Immature natural killer cell (primary cell): ENCODE data around the gene PPP1R2C. TPM values are rescaled to one million over a fixed set of nuclear protein-coding genes. Genes with fewer than 3 reads are reported as not detected.

Experiments
- DNase-seq, 3 donors: peaks; one replicate each; pipeline ENCODE4 v3.0.0; 2022; ENCODE audit warnings: mixed read lengths in 1 of 3
- H3K27ac Mint-ChIP-seq, 6 donors: one replicate each; pipeline ENCODE4 v1.8.0; 2020; ENCODE audit warnings: mixed read lengths in 6 of 6, mild to moderate bottlenecking in 5 of 6, inconsistent platforms in 4 of 6, moderate library complexity in 3 of 6
- H3K27me3 Mint-ChIP-seq, 3 donors: one replicate each; pipeline ENCODE4 v1.8.0; 2020 to 2021; ENCODE audit warnings: low read depth in 3 of 3, mild to moderate bottlenecking in 3 of 3, mixed read lengths in 3 of 3, moderate library complexity in 3 of 3, inconsistent platforms in 1 of 3
- H3K36me3 Mint-ChIP-seq, 3 donors: one replicate each; pipeline ENCODE4 v1.8.0; 2020; ENCODE audit warnings: mixed read lengths in 3 of 3, inconsistent platforms in 2 of 3, mild to moderate bottlenecking in 2 of 3
- H3K4me1 Mint-ChIP-seq, 2 donors: one replicate each; pipeline ENCODE4 v1.8.0; 2020; ENCODE audit warnings: inconsistent platforms in 2 of 2, mild to moderate bottlenecking in 2 of 2, mixed read lengths in 2 of 2, moderate library complexity in 1 of 2
- H3K4me3 Mint-ChIP-seq, 5 donors: one replicate each; pipeline ENCODE4 v1.8.0; 2020; ENCODE audit warnings: mild to moderate bottlenecking in 5 of 5, mixed read lengths in 5 of 5, inconsistent platforms in 3 of 5, moderate library complexity in 3 of 5
- H3K9me3 Mint-ChIP-seq, 6 donors: one replicate each; pipeline ENCODE4 v1.8.0; 2020; ENCODE audit warnings: mild to moderate bottlenecking in 6 of 6, mixed read lengths in 6 of 6, inconsistent platforms in 4 of 6, moderate library complexity in 3 of 6
- polyA plus RNA-seq, 3 donors: library from polyadenylated mRNA; unstranded; fragments of 300-500 nt; fragmentation: Illumina TruSeq; gene quantifications; one replicate each; pipeline ENCODE4 v1.2.3, GENCODE V29; 2021

The PPP1R2C gene
- polyA plus RNA-seq, 3 donors from 2014 or later, result 0.24 TPM; not detected in 2

DNA sequence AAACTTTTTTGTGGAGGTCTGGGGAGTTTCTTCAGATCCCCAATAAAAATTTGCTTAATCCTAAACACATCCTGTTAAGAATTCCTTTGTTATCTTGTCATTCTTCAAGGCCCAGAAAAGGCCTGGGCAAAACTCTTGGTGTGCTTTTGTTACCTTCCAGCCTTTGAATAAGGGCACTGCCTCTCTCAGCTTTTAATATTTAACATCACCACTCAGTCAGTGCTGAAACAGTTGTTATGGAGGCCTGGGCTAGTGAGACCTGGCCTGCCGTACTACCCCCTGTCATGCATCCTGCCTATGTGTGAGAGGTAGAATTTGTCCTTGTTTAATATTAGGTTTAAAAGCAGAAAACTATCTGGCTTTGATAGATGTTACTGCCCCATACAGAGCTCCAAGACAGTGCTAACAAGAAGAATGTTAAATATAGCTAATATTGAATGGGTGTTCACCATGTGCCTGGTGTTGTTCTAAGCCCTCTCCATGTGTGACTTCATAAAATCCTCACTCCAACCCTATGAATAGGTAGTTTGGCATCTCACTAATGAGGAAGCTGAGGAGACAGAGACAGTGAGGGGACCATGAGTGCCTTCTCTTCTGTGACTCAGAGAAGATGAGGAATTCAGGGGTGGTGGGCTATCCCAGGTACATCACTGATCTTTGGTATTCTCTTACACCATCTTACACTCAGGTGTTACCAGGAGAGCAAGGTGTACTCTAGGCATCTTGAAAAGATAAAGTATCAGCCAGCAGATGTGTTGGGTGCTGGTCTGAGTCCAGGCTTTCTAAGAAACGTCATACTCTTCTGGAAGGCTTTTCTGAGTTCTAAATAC lies 6.2 kb downstream of the PPP1R2C start:
- Mint-ChIP-seq H3K4me1 (no peaks in the 10 kb centered on the region), H3K27ac (no peak overlapping the region), H3K9me3 (peaks cover 0 to 2% (median 0%) of the 10 kb centered on the region in 6 donors), H3K36me3 (no peaks in the 10 kb centered on the region), H3K27me3 (peaks cover 0 to 2% (median 0%) of the 10 kb centered on the region in 3 donors), H3K4me3 (no peak overlapping the region)
- no peak for DNase-seq

DNA sequence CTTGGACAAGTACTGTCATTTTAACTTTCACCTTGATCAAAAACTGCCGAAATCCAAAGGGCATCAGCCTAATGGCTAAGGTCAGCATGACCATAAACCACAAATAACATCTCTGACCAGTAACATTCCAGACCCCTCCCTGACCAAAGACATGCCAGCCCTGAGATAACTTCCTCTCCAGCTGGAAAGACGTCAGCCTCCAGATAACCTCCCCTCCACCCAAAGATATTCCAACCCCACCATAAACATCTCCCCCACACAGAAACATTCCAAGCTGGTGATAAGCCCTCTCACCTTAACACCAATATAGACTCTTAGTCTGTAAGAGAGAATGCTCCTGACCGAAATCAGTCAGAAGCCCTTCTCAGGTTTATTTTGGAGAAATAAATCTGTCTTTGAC lies 7.4 kb downstream of the PPP1R2C start:
- Mint-ChIP-seq H3K27me3 (peaks cover 0 to 2% (median 2%) of the 10 kb centered on the region in 3 donors), H3K4me3 (no peak overlapping the region), H3K27ac (no peak overlapping the region), H3K9me3 (peaks cover 0 to 4% (median 0%) of the 10 kb centered on the region in 6 donors), H3K36me3 (no peaks in the 10 kb centered on the region), H3K4me1 (no peaks in the 10 kb centered on the region)
- no peak for DNase-seq

DNA sequence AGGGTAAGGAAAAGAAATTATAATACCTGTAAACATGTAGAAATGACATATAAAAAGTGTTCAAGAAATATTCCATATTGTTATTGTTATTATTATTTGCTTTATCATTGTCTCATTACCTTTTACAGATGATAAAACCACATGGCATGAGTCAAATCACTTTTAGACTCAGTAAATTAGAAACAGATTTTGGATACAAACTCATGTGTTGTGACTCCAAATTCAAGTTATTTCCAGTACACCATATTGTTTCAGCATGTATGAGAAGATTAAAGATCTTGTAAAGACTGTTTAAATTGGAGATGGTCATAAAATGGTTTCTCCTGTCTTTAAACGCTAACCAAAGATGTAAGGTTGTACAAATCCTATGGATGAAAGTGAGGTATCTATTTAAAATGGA lies 18.1 kb downstream of the PPP1R2C start:
- Mint-ChIP-seq H3K36me3 (peaks cover 0 to 4% (median 0%) of the 10 kb centered on the region in 3 donors), H3K4me1 (no peaks in the 10 kb centered on the region), H3K9me3 (peaks cover 0 to 1% (median 0%) of the 10 kb centered on the region in 6 donors), H3K4me3 (no peak overlapping the region), H3K27ac (no peak overlapping the region), H3K27me3 (peaks cover 0 to 2% (median 0%) of the 10 kb centered on the region in 3 donors)
- DNase-seq, result no peak

DNA sequence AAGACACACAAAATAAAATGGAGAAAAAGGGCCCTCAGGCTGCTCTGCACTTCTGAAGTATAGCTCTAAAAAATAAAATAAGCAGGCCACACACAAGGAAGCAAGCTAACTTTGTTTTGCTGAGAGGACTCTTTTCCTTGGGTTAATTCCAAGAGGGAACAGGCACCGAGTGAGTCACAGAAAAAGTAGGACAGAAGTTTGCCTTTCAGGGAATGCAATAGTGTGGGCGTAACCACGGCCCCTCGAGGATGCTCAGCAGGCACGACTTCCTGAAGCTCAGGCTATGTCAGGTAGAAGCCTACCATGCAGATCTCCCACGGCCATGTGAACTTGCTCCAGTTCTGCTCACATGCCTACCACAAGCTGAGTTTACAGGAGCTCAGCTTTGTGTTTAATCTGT lies 22.1 kb downstream of the PPP1R2C start:
- H3K27me3 Mint-ChIP-seq, result peaks cover 0 to 4% (median 0%) of the 10 kb centered on the region in 3 donors
- no peak for DNase-seq
- H3K4me1 Mint-ChIP-seq, result no peaks in the 10 kb centered on the region
- no peaks in the 10 kb centered on the region for H3K36me3 Mint-ChIP-seq
- no peaks in the 10 kb centered on the region for H3K9me3 Mint-ChIP-seq
- no peak overlapping the region for H3K4me3 Mint-ChIP-seq
- H3K27ac Mint-ChIP-seq, result no peak overlapping the region

DNA sequence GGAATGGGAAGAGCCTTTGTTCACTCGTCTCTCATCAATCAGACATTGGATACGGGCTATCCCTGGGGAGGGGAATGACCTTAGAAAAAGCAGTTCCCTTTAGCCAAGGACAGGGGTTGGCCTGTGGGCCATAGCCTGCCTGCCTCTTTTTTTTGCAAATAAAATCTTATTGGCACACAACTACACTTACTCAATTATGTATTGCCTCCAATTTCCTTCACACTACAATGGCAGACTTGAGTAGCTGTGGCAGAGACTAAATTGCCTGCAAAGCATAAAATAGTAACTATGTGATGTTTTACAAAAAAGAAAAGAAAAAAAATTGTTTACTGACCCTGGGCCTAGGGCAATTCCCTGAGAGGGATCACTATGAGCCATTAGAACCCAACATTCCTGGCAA lies 23.4 kb downstream of the PPP1R2C start:
- DNase-seq, result no peak
- no peaks in the 10 kb centered on the region for H3K4me1 Mint-ChIP-seq
- no peaks in the 10 kb centered on the region for H3K9me3 Mint-ChIP-seq
- H3K36me3 Mint-ChIP-seq, result no peaks in the 10 kb centered on the region
- H3K27ac Mint-ChIP-seq, result no peak overlapping the region
- peaks cover 0 to 4% (median 0%) of the 10 kb centered on the region in 3 donors for H3K27me3 Mint-ChIP-seq
- no peak overlapping the region for H3K4me3 Mint-ChIP-seq

DNA sequence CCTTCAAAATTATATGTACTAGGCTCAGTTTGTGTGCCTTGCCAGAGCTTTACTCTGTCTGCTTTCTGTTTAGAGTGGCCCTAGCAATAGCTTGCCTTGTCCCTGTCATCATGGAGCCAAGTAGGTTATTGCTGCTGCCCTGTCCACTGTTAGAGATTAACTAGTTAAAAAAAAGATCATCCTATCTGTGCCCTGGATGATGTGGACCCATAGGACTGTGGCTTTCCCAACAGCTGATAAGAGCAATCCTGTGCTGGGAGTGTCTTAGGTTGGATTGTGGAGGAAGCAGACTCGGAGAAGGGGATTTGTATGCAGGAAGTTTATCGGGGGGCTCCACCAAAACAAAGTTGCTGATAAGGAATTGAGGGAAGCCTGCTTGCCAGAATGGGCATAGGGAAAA lies 23.8 kb downstream of the PPP1R2C start:
- Mint-ChIP-seq H3K4me1 (no peaks in the 10 kb centered on the region), H3K27ac (no peak overlapping the region), H3K4me3 (no peak overlapping the region), H3K27me3 (peaks cover 0 to 4% (median 1%) of the 10 kb centered on the region in 3 donors), H3K9me3 (no peaks in the 10 kb centered on the region), H3K36me3 (no peaks in the 10 kb centered on the region)
- DNase-seq, result no peak

DNA sequence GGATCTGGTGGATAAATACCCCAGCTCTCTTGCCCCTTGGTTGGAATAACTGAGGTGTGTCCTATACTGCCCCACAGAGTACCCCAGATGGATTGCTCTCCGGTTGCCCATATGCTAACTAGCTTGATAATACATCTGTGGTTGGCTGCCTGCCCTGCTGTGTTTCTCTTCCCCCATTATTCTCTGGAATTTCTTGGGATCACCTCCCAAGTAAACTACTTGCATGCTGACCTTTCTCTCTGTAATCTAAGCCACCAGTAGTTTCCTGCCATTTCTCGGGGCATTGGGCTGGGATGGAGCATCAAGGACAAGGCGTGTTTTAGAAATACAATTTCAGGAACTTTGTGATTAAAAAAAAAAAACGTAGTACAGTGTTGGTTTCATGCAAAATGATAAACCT lies 25.2 kb downstream of the PPP1R2C start:
- H3K36me3 Mint-ChIP-seq, result no peaks in the 10 kb centered on the region
- no peaks in the 10 kb centered on the region for H3K4me1 Mint-ChIP-seq

DNA sequence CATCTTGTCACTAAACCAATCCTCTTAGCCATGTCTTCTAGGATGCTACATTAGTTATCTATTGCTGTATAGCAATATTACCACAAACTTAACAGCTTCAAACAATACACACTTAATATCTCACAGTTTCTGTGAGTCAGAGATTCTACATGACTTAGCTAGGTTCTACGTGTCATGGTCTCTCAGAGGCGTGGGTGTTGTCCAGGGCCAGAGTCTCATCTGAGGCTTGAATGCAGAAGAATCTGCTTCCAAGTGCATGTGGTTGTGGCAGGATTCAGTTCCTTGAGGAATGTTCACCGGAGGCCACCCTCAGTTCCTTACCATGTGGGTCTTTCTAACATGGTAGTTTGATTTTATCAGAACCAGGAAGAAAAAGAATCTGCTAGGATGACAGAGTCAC lies 26.4 kb downstream of the PPP1R2C start:
- H3K4me1 Mint-ChIP-seq, result no peaks in the 10 kb centered on the region
- H3K27ac Mint-ChIP-seq, result no peak overlapping the region
- no peak for DNase-seq
- H3K4me3 Mint-ChIP-seq, result no peak overlapping the region
- no peaks in the 10 kb centered on the region for H3K36me3 Mint-ChIP-seq
- peaks cover 0 to 4% (median 4%) of the 10 kb centered on the region in 3 donors for H3K27me3 Mint-ChIP-seq
- no peaks in the 10 kb centered on the region for H3K9me3 Mint-ChIP-seq

More for the DNA sequence above, 25.2 kb downstream of the PPP1R2C start:
- Mint-ChIP-seq H3K27ac (no peak overlapping the region), H3K27me3 (peaks cover 0 to 4% (median 2%) of the 10 kb centered on the region in 3 donors), H3K4me3 (no peak overlapping the region), H3K9me3 (no peaks in the 10 kb centered on the region)
- DNase-seq, result no peak

DNA sequence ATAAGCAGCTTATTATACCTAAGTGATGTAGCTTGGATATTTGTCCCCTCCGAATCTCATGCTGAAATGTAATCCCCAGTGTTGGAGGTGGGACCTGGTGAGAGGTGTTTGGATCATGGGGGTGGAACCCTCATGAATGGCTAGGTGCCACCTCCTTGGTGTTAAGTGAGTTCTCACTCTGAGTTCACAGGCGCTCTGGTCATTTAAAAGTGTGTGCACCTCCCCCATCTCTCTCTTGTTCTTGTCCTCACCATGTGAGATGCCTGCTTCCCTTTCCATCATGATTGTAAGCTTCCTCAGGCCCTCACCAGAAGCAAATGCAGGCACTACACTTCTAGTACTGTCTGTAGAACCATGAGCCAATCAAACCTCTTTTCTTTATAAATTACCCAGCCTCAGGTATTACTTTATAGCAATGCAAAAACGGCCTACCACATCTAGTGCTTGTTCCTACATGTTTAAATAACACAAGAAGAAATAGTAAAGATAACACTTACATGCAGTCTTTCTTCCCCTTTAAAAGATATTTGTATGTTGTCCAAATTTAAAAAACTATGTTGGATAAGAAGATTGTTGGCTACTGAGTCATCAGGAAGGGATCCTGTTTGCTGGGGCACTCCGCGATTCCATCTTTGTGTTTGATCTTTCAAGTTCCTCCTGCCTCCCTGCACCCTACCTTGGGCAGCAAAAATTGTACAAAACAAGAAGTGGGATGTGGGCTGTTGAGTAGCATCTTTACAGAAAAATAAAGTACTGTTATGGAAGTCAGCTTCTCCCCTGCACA lies 29.7 kb downstream of the PPP1R2C start:
- peaks cover 0 to 4% (median 2%) of the 10 kb centered on the region in 3 donors for H3K27me3 Mint-ChIP-seq
- H3K4me3 Mint-ChIP-seq, result no peak overlapping the region
- peaks cover 0 to 2% (median 0%) of the 10 kb centered on the region in 6 donors for H3K9me3 Mint-ChIP-seq
- no peak overlapping the region for H3K27ac Mint-ChIP-seq
- no peak for DNase-seq
- no peaks in the 10 kb centered on the region for H3K36me3 Mint-ChIP-seq
- no peaks in the 10 kb centered on the region for H3K4me1 Mint-ChIP-seq

DNA sequence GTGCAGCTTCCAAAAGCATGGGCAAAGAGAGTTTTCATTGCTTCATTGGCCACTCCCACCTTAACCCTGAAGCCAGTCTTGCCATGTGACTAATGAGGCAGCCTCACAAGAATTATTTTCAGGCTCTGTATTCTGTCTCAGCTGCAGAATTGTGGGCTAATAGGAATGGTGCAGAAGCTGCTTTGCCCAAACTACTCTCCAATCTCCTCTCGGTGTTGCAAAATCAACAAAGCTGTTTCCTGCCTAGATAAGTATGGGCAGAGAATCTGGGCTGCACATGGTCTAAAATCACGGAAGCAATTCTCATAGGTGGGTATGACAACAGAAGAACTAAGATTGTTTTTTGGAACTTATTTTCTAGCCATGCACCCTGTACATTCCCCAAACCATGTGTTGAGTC lies 31.4 kb downstream of the PPP1R2C start:
- Mint-ChIP-seq H3K9me3 (peaks cover 0 to 2% (median 0%) of the 10 kb centered on the region in 6 donors), H3K27ac (no peak overlapping the region), H3K36me3 (no peaks in the 10 kb centered on the region), H3K4me1 (no peaks in the 10 kb centered on the region), H3K27me3 (peaks cover 0 to 4% (median 3%) of the 10 kb centered on the region in 3 donors), H3K4me3 (no peak overlapping the region)
- no peak for DNase-seq

DNA sequence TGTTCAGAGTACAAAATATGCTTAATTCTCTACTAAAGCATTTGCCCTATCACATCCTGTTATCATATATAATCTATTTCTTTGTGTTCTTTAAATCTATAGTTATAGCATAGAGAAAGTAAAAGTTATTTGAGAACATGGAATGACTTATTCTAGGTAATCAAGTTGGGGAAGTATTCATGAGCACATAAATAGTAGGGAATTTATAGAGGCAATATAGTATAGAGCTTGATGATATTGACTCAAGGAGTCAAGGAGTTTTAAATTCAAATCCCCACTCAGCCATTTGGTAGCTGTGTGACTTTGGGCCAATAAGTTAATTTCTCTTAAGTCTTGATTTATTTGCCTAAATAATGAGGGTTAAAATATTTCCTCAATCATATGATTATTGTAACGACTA lies 37.5 kb downstream of the PPP1R2C start:
- H3K4me1 Mint-ChIP-seq, result peaks cover 7 to 9% of the 10 kb centered on the region in 2 donors
- peaks cover 0 to under 1% (median 0%) of the 10 kb centered on the region in 6 donors for H3K9me3 Mint-ChIP-seq
- no peak for DNase-seq
- H3K27me3 Mint-ChIP-seq, result peaks cover 0 to 4% (median 2%) of the 10 kb centered on the region in 3 donors
- no peak overlapping the region for H3K4me3 Mint-ChIP-seq
- H3K27ac Mint-ChIP-seq, result no peak overlapping the region
- H3K36me3 Mint-ChIP-seq, result no peaks in the 10 kb centered on the region

DNA sequence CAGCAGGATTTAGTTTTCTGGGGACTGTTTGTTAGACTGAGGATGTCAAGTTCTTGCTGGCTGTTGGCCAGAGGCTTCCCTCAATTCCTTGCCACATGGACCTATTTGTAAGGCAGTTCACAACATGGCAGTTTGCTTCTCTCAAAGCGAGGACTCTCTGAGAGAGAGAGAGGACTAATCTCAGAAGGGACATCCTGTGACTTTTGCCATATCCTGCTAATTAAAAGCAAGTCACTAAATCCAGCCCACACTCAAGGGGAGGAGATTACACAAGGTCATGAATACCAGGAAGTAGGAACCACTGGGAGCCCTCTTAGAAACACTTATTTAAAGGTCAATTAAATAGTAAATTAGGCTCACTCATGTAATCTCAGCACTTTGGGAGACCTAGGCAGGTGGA lies 38.2 kb downstream of the PPP1R2C start:
- DNase-seq, result no peak
- H3K4me1 Mint-ChIP-seq, result peaks cover 7 to 9% of the 10 kb centered on the region in 2 donors
- no peak overlapping the region for H3K4me3 Mint-ChIP-seq

DNA sequence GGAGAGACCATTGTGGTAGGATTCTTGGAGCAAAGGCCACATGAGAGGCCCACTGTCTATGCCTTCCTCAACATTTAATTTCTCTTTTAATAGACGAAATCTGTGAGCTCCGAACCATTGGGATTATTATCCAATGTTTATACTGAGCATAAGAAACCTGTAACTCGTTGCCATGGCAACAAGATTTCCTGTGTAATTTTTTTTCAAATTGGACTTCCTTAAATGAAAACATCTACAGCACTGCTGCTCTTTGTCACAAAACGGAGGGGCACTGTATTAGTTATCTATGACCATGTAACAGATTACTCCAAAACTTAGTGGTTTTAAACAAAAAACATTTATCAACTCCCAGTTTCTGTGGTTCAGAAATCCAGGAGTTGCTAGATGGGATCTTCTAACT lies 38.7 kb downstream of the PPP1R2C start:
- H3K27me3 Mint-ChIP-seq, result peaks cover 0 to 4% (median 2%) of the 10 kb centered on the region in 3 donors
- H3K4me1 Mint-ChIP-seq, result peaks cover 7 to 9% of the 10 kb centered on the region in 2 donors
- H3K27ac Mint-ChIP-seq, result peak overlapping the region in 3 of 6 donors; percentile 5 to 43 (median 32)
- H3K9me3 Mint-ChIP-seq, result no peaks in the 10 kb centered on the region
- no peak overlapping the region for H3K4me3 Mint-ChIP-seq
- peak in 2 of 3 donors; percentile 9 to 22 for DNase-seq
- H3K36me3 Mint-ChIP-seq, result no peaks in the 10 kb centered on the region

More for the DNA sequence above, 38.2 kb downstream of the PPP1R2C start:
- H3K9me3 Mint-ChIP-seq, result no peaks in the 10 kb centered on the region
- H3K36me3 Mint-ChIP-seq, result no peaks in the 10 kb centered on the region
- H3K27me3 Mint-ChIP-seq, result peaks cover 0 to 4% (median 2%) of the 10 kb centered on the region in 3 donors
- H3K27ac Mint-ChIP-seq, result peak overlapping the region in 3 of 6 donors; percentile 5 to 43 (median 32)

DNA sequence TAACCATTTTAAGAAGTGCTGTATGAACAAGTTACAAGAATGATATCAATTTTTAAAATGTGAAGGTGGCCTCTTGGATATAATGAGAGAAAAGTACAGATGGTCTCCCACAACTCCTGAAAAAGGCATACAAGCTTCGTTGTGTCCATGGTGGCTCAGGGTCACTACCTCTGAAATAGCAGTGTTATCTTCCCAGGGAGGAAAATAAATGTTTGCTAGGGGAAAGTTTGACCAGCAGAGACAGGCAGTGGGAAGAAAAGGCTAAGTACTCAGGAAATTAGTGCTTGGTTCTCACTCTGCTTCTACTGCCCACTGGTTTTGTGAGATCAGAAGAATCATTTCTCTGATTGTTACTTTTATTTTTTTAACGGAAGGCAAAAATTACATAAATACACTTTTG lies 39.4 kb downstream of the PPP1R2C start:
- no peak for DNase-seq
- Mint-ChIP-seq H3K9me3 (no peaks in the 10 kb centered on the region), H3K27ac (no peak overlapping the region), H3K4me3 (no peak overlapping the region), H3K4me1 (peaks cover 7 to 9% of the 10 kb centered on the region in 2 donors), H3K36me3 (no peaks in the 10 kb centered on the region), H3K27me3 (peaks cover 0 to 4% (median 2%) of the 10 kb centered on the region in 3 donors)
